Measurements from ENCODE around the gene SIRPA.

DNA sequence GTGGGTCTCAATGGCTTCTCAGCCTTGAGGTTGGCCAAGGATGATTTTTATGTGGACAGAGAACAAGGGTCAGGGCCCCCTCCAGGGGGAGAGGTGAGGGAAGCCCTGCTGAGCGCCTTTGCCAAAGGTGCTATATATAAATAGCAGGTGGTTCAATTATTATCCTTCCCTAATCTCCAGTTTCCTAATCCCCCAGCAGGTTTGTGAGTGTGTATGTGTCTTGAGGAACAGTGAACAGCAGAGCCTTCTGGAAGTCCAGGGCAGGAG lies 3.2 kb upstream of the SIRPA start:
- TF ChIP-seq IRF2 (CRISPR knock-in tag; IDR thresholded peaks at IDR 0.05; ENCODE audit: borderline replicate concordance, low read depth) (no peak), ESRRA (CRISPR knock-in tag; IDR thresholded peaks at IDR 0.05; ENCODE audit: borderline replicate concordance) (no peak), AFF4 (CRISPR knock-in tag; IDR thresholded peaks at IDR 0.05; ENCODE audit: borderline replicate concordance) (no peak), MYBL2 (CRISPR knock-in tag; IDR thresholded peaks at IDR 0.05) (no peak), CTCF (IDR thresholded peaks at IDR 0.05) (no peak), ZBTB21 (CRISPR knock-in tag; IDR thresholded peaks at IDR 0.05; ENCODE audit: borderline replicate concordance) (no peak), JUN (CRISPR knock-in tag; IDR thresholded peaks at IDR 0.05) (no peak)
- TF ChIP-seq, protein P1, sequence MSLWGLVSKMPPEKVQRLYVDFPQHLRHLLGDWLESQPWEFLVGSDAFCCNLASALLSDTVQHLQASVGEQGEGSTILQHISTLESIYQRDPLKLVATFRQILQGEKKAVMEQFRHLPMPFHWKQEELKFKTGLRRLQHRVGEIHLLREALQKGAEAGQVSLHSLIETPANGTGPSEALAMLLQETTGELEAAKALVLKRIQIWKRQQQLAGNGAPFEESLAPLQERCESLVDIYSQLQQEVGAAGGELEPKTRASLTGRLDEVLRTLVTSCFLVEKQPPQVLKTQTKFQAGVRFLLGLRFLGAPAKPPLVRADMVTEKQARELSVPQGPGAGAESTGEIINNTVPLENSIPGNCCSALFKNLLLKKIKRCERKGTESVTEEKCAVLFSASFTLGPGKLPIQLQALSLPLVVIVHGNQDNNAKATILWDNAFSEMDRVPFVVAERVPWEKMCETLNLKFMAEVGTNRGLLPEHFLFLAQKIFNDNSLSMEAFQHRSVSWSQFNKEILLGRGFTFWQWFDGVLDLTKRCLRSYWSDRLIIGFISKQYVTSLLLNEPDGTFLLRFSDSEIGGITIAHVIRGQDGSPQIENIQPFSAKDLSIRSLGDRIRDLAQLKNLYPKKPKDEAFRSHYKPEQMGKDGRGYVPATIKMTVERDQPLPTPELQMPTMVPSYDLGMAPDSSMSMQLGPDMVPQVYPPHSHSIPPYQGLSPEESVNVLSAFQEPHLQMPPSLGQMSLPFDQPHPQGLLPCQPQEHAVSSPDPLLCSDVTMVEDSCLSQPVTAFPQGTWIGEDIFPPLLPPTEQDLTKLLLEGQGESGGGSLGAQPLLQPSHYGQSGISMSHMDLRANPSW (CRISPR knock-in tag; conservative IDR thresholded peaks at IDR 0.05; ENCODE audit: low read depth), result no peak
- TF ChIP-seq, protein P2, sequence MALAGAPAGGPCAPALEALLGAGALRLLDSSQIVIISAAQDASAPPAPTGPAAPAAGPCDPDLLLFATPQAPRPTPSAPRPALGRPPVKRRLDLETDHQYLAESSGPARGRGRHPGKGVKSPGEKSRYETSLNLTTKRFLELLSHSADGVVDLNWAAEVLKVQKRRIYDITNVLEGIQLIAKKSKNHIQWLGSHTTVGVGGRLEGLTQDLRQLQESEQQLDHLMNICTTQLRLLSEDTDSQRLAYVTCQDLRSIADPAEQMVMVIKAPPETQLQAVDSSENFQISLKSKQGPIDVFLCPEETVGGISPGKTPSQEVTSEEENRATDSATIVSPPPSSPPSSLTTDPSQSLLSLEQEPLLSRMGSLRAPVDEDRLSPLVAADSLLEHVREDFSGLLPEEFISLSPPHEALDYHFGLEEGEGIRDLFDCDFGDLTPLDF (CRISPR knock-in tag; IDR thresholded peaks at IDR 0.05), result no peak
